SK-N-SH treated with all-trans-retinoic acid at 6 μM for 48 hours (cell line): ENCODE results near the gene PARD3B.
A peak's percentile ranks its signal among the peaks of the same experiment; 100 is the strongest.

Experiments
- ATAC-seq: fragments of 200-7000 bp; cut with Tn5 transposase; 3 replicates; pipeline ENCODE4 v1.9.1; 2020; ENCODE audit warnings: mild to moderate bottlenecking, moderate library complexity
- ARNTL ChIP-seq: fragments of 450-650 bp; formaldehyde crosslinking; IDR thresholded peaks from 2 replicates; pipeline ENCODE4 v1.5.0; 2020; ENCODE audit warnings: low read depth, mild to moderate bottlenecking, moderate library complexity, borderline replicate concordance
- BACH2 ChIP-seq: fragments of 250-450 bp; sonication (Bioruptor Pico); IDR thresholded peaks from 2 replicates; pipeline ENCODE4 v1.9.0; 2021; ENCODE audit warnings: mild to moderate bottlenecking, borderline replicate concordance
- CREB5 ChIP-seq: fragments of 250-450 bp; sonication (Bioruptor Pico); IDR thresholded peaks from 2 replicates; pipeline ENCODE4 v1.5.1; 2020; ENCODE audit warnings: low read depth, mild to moderate bottlenecking, moderate library complexity
- CSDC2 ChIP-seq: fragments of 250-450 bp; sonication (Bioruptor Pico); IDR thresholded peaks from 2 replicates; pipeline ENCODE4 v1.5.0; 2020; ENCODE audit warnings: mild to moderate bottlenecking, moderate library complexity
- ESRRG ChIP-seq: fragments of 250-450 bp; sonication (Bioruptor Pico); IDR thresholded peaks from 2 replicates; pipeline ENCODE4 v1.6.1; 2021; ENCODE audit warnings: mild to moderate bottlenecking
- GLIS3 ChIP-seq: fragments of 250-450 bp; sonication (Bioruptor Pico); IDR thresholded peaks from 2 replicates; pipeline ENCODE4 v1.5.0; 2020; ENCODE audit warnings: mild to moderate bottlenecking, moderate library complexity
- ISL1 ChIP-seq: fragments of 250-450 bp; sonication (Bioruptor Pico); IDR thresholded peaks from 2 replicates; pipeline ENCODE4 v2.1.2; 2022; ENCODE audit warnings: mild to moderate bottlenecking, moderate library complexity
- OSR1 ChIP-seq: fragments of 250-450 bp; sonication (Bioruptor Pico); IDR thresholded peaks from 2 replicates; pipeline ENCODE4 v1.8.0; 2022; ENCODE audit warnings: moderate library complexity, mild to moderate bottlenecking, inconsistent platforms
- PATZ1 ChIP-seq: fragments of 250-450 bp; sonication (Bioruptor Pico); IDR thresholded peaks from 2 replicates; pipeline ENCODE4 v1.8.0; 2020; ENCODE audit warnings: mild to moderate bottlenecking, moderate library complexity, borderline replicate concordance
- POU6F1 ChIP-seq: fragments of 250-450 bp; sonication (Bioruptor Pico); IDR thresholded peaks from 2 replicates; pipeline ENCODE4 v1.8.0; 2021; ENCODE audit warnings: low read depth, mild to moderate bottlenecking, moderate library complexity, borderline replicate concordance
- RARB ChIP-seq: fragments of 250-450 bp; sonication (Bioruptor Pico); IDR thresholded peaks from 2 replicates; pipeline ENCODE4 v1.8.0; 2021; ENCODE audit warnings: mild to moderate bottlenecking, moderate library complexity
- SNAI2 ChIP-seq: fragments of 250-450 bp; sonication (Bioruptor Pico); IDR thresholded peaks from 2 replicates; pipeline ENCODE4 v1.5.0; 2020; ENCODE audit warnings: mild to moderate bottlenecking, moderate library complexity
- TCF4 ChIP-seq: fragments of 250-450 bp; sonication (Bioruptor Pico); IDR thresholded peaks from 2 replicates; pipeline ENCODE4 v1.8.0; 2021; ENCODE audit warnings: mild to moderate bottlenecking, moderate library complexity, borderline replicate concordance
- TOX ChIP-seq: fragments of 250-450 bp; sonication (Bioruptor Pico); IDR thresholded peaks from 2 replicates; pipeline ENCODE4 v1.8.0; 2021; ENCODE audit warnings: mild to moderate bottlenecking, moderate library complexity, borderline replicate concordance
- TSHZ2 ChIP-seq: fragments of 250-450 bp; sonication (Bioruptor Pico); IDR thresholded peaks from 2 replicates; pipeline ENCODE4 v1.5.0; 2020; ENCODE audit warnings: mild to moderate bottlenecking, moderate library complexity
- ZC3H10 ChIP-seq: fragments of 250-450 bp; sonication (Bioruptor Pico); IDR thresholded peaks from 2 replicates; pipeline ENCODE4 v1.5.1; 2021; ENCODE audit warnings: mild to moderate bottlenecking, moderate library complexity
- ZFP3 ChIP-seq: fragments of 250-450 bp; sonication (Bioruptor Pico); IDR thresholded peaks from 2 replicates; pipeline ENCODE4 v1.5.0; 2020; ENCODE audit warnings: mild to moderate bottlenecking, moderate library complexity
- ZFP30 ChIP-seq: fragments of 450-650 bp; formaldehyde crosslinking; IDR thresholded peaks from 2 replicates; pipeline ENCODE4 v1.5.0; 2022; ENCODE audit warnings: mild to moderate bottlenecking, moderate library complexity
- ZNF565 ChIP-seq: fragments of 450-650 bp; formaldehyde crosslinking; conservative IDR thresholded peaks from 2 replicates; pipeline ENCODE4 v1.5.0; 2020; ENCODE audit warnings: low read depth, mild to moderate bottlenecking, moderate library complexity
- ZNF70 ChIP-seq: fragments of 450-650 bp; formaldehyde crosslinking; IDR thresholded peaks from 2 replicates; pipeline ENCODE4 v1.5.0; 2020; ENCODE audit warnings: mild to moderate bottlenecking, moderate library complexity
- ZNF8 ChIP-seq: fragments of 450-650 bp; formaldehyde crosslinking; IDR thresholded peaks from 2 replicates; pipeline ENCODE4 v1.5.0; 2020; ENCODE audit warnings: mild to moderate bottlenecking, moderate library complexity

PARD3B gene

GRCh38 chr2:205481861-205482260 is 936.6 kb downstream of the PARD3B start:
- TF ChIP-seq ESRRG (CRISPR knock-in tag) = no peak
- no peak for TF ChIP-seq BACH2 (CRISPR knock-in tag)
- TF ChIP-seq CREB5 (CRISPR knock-in tag) = no peak
- TF ChIP-seq TSHZ2 (CRISPR knock-in tag) = no peak
- TF ChIP-seq ZC3H10 (CRISPR knock-in tag) = no peak
- no peak for TF ChIP-seq ZFP30
- no peak for TF ChIP-seq OSR1 (CRISPR knock-in tag)
- TF ChIP-seq GLIS3 (CRISPR knock-in tag) = no peak
- TF ChIP-seq POU6F1 (CRISPR knock-in tag) = no peak
- TF ChIP-seq TOX (CRISPR knock-in tag) = no peak
- no peak for ATAC-seq

GRCh38 chr2:205482399-205483081 is 937.3 kb downstream of the PARD3B start:
- ATAC-seq = no peak
- TF ChIP-seq ISL1 (CRISPR knock-in tag) (no peak), RARB (no peak), ESRRG (CRISPR knock-in tag) (no peak), BACH2 (CRISPR knock-in tag) (no peak), GLIS3 (CRISPR knock-in tag) (no peak), ZFP3 (CRISPR knock-in tag) (no peak), OSR1 (CRISPR knock-in tag) (no peak), ZNF70 (CRISPR knock-in tag) (no peak)

GRCh38 chr2:205483095-205483494 is 937.8 kb downstream of the PARD3B start:
- ATAC-seq = no peak
- no peak for TF ChIP-seq SNAI2 (CRISPR knock-in tag)
- TF ChIP-seq ISL1 (CRISPR knock-in tag) = peak; percentile 65
- no peak for TF ChIP-seq POU6F1 (CRISPR knock-in tag)
- no peak for TF ChIP-seq ZC3H10 (CRISPR knock-in tag)
- no peak for TF ChIP-seq ZNF565
- no peak for TF ChIP-seq ZNF70 (CRISPR knock-in tag)
- no peak for TF ChIP-seq CSDC2 (CRISPR knock-in tag)
- TF ChIP-seq TCF4 (CRISPR knock-in tag) = no peak

GRCh38 chr2:205484215-205484614 is 938.9 kb downstream of the PARD3B start:
- TF ChIP-seq CREB5 (CRISPR knock-in tag) (no peak), ZFP30 (no peak), BACH2 (CRISPR knock-in tag) (no peak), SNAI2 (CRISPR knock-in tag) (no peak), RARB (no peak), TSHZ2 (CRISPR knock-in tag) (no peak), PATZ1 (CRISPR knock-in tag) (no peak), ARNTL (no peak), ZNF565 (no peak), ZNF70 (CRISPR knock-in tag) (no peak), ZNF8 (CRISPR knock-in tag) (no peak), TCF4 (CRISPR knock-in tag) (no peak)
- ATAC-seq = no peak
